GM12891 (cell line): ENCODE data around the gene PAXIP1.

Experiments
- DNase-seq: peaks from one replicate; pipeline ENCODE4 v3.0.0; 2011; ENCODE audit warnings: low spot score; ENCODE audit not compliant: insufficient read length
- FAIRE-seq: peaks from 2 replicates; lab custom pipeline; 2011; peaks lifted over from hg19 to GRCh38; lab: Jason Lieb, UNC
- PAX5 ChIP-seq: IDR thresholded peaks from 2 replicates; pipeline ENCODE4 v1.6.1; 2011; ENCODE audit warnings: low read length, moderate library complexity, mild to moderate bottlenecking; ENCODE audit not compliant: insufficient read depth, severe bottlenecking
- POLR2A ChIP-seq: IDR thresholded peaks from 2 replicates; pipeline ENCODE4 v1.6.1; 2011; ENCODE audit warnings: low read depth, low read length, control low read depth
- POLR2AphosphoS5 ChIP-seq: IDR thresholded peaks from 2 replicates; pipeline ENCODE4 v1.6.1; 2011; ENCODE audit warnings: low read depth, low read length, control low read depth
- POU2F2 ChIP-seq: IDR thresholded peaks from 2 replicates; pipeline ENCODE4 v1.6.1; 2011; ENCODE audit warnings: low read depth, mild to moderate bottlenecking, control low read depth, low read length, moderate library complexity
- SPI1 ChIP-seq: IDR thresholded peaks from 2 replicates; pipeline ENCODE4 v1.6.1; 2011; ENCODE audit warnings: low read depth, low read length, control low read depth
- TAF1 ChIP-seq: IDR thresholded peaks from 2 replicates; pipeline ENCODE4 v1.6.1; 2011; ENCODE audit warnings: low read depth, low read length, control low read depth

The PAXIP1 gene

DNA sequence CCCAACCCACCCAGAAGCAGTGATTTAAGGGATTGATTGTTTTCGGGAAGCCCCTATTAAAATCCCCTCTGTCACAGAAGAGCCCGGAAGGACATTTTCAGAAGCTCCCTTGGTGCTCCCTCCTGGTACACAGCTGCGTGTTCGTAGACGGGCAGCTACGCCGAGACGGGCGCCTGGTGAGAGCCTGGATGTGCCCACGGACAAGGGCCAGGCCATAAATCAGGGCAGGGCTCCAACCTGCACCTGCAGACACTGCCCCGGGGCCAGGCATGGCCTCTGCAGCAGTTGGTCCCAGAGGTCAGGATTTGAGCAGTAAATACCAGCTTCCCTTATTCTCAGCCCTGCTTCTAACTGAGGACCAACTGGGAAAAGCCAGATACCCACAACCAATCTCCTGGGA is 106.8 kb downstream of the PAXIP1 start:
- no peak for FAIRE-seq
- TF ChIP-seq TAF1 (no peak), POLR2A (no peak), SPI1 (no peak), PAX5 (no peak), POU2F2 (no peak), POLR2AphosphoS5 (no peak)
- no peak for DNase-seq
